GM06990 (cell line): Measurements from ENCODE around the gene SPDYE17.
"Not testable (repeated sequence)": the region's sequence is repeated elsewhere in the genome, so short reads cannot be mapped to it uniquely, and the experiment has no call there.

ENCODE experiments used
- DNase-seq: peaks from one replicate; pipeline ENCODE4 v3.0.0-alpha.2; 2011; ENCODE audit not compliant: insufficient read length; ENCODE audit errors: extremely low read depth
- H3K27me3 ChIP-seq: replicated peaks from 2 replicates; pipeline ENCODE4 v1.6.0; 2011; ENCODE audit warnings: low read length; ENCODE audit not compliant: control insufficient read depth, insufficient read depth
- H3K36me3 ChIP-seq: 2 replicates; pipeline ENCODE4 v1.5.1; 2011; ENCODE audit warnings: low read length; ENCODE audit not compliant: control insufficient read depth, insufficient read depth
- H3K4me3 ChIP-seq: replicated peaks from 2 replicates; pipeline ENCODE4 v1.5.1; 2011; ENCODE audit warnings: low read depth, mild to moderate bottlenecking, control low read depth, low read length

The SPDYE17 gene

DNA sequence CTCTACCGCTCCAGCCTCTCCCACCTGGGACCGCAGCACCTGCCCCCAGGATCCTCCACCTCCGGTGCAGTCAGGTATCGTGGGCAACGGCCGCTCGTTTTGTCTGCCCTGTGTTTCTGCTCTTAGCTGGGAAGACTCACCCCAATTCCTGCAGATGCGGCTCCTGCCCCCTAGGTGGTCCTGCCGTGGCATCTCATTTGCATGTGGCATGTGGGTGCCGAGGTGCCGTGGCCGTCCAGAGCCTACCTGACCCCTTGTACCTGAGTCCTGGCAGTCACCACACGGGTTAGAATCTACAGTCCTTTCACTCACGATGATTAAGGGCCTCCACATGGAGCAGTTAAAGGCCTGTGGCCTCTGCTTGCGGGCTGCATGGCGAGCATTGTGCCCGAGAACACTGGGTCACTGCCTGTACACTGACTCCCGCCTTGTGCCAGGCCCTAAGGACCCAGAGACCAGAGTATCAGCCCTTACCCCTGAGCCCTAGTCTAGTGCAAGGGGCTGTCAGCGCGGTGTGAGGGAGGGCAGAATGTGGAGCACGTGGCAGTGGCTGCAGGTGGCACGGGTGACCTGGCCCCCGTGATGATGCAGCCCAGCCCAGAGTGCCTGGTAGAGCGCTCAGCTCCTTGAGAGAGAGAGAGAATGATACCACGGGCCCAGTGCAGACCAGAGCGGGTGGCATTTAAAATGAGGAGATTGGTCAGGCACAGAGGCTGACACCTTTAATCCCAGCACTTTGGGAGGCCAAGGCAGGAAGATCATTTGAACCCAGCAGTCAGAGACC, 50.8 kb downstream of the SPDYE17 start:
- DNase-seq, H3K4me3 ChIP-seq, H3K36me3 ChIP-seq, H3K27me3 ChIP-seq: not testable (repeated sequence)

DNA sequence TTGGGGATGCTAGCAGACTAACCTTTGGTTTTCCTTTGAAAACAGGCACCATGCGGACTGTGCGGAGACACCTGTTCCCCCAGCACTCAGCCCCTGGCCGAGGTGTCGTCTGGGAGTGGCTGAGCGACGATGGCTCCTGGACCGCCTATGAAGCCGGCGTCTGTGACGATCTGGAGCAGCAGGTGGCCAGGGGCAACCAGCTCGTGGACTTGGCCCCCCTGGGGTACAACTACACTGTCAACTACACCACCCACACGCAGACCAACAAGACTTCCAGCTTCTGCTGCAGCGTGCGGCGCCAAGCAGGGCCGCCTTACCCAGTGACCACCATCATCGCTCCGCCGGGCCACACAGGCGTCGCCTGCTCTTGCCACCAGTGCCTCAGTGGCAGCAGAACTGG, 51.6 kb downstream of the SPDYE17 start:
- not testable (repeated sequence) for H3K4me3 ChIP-seq, DNase-seq, H3K27me3 ChIP-seq, H3K36me3 ChIP-seq

DNA sequence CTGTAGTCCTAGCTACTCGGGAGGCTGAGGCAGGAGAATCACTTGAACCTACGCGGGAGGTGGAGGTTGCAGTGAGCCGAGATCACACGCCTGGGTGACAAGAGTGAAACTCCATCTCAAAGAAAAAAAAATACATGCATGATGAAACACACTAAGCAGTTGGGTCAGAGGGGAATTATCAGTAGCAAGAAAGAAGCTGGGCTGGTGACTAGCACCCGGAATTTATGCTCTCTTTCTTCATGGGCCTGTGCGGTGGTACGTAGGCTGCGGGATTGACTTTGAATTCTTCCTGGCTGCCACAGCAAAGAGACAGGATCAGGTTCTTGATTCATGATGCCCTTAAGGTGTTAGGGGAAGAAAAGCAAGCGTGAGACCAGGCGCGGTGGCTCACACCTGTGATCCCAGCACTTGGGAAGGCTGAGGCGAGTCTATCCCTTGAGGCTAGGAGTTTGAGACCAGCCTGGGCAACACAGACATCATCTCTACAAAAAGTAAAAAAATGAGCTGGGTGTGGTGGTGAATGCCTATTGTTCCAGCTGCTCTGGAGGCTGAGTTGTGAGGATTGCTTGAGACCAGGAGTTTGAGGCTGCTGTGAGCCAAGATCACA, 54.3 kb downstream of the SPDYE17 start:
- DNase-seq, H3K27me3 ChIP-seq, H3K4me3 ChIP-seq, H3K36me3 ChIP-seq: not testable (repeated sequence)

DNA sequence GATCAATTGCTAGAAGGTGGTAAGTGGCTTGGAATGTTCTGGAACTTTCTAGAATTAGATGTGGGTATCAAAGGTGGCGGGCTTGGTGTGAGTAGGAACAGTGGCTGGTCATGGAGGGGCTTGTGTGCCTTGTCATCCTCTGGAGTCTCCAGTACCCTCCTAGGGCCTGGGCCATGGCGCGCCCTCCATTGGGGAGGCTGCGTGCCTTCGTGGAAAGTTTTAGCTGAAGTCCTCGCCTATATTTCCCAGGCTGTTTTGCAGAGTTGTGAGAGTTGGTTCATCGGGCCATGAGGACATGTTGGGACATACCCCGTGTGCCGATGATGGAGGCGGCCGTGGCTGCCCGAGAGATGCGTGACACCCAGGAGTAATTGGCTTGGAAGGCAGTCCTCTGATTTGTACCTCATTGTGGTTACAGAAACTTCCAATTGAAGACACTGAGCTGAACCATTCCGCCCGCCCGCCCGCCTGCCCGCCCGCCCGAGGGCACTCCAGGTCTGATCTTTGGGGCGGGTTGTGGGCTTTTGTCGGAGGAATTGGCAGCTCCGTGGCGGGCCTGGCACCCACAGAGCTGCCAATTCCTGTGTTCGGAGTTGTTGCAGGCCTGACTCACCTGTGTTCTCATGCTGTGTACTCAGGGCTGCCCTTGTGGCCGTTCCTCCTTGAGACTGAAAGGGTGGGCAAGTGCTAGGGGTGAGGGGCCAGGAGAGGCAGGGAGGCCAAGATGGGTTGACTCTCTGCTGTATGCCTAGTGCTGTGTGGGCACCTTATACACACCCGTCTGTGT, 57.2 kb downstream of the SPDYE17 start:
- not testable (repeated sequence) for DNase-seq, H3K27me3 ChIP-seq, H3K36me3 ChIP-seq, H3K4me3 ChIP-seq

DNA sequence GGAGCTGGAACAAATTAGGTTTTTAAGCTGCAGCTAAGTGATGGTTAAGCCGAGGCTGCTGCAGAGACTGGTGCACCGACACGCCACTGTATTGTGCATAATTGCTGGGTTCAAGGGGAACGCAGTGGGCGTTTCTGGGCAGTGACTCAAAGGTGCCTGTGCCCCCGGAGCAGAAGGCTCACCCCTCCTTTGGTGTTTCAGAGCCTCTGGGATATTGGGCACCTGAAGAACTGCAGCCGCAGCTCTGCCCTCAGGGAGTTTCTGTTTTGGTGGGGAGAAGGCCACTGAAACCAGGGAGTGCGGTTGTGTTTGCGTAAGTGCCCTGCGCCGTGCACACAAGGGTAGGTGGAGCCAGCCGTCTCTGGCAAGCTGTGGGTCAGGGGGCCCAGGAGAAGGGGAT, 57.8 kb downstream of the SPDYE17 start:
- H3K36me3 ChIP-seq, H3K4me3 ChIP-seq, H3K27me3 ChIP-seq, DNase-seq: not testable (repeated sequence)

DNA sequence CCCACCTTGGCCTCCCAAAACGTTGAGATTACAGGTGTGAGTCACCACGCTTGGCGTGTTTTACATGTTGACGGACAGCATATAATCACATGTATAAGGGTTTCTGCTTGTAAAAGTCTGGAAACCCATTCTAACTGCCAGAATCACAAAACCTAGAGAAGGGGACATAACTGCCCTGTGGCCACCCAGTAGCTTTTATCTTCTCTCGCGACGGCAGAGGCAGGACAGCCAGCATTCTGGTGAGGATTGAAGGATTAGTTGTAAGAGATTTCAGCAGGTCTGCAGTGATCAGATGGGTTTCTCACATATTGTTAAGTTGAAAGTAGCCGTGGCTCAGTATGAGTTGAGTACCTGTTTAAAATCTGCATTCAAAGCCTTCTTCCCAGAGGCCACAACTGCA, 59.8 kb downstream of the SPDYE17 start:
- not testable (repeated sequence) for H3K4me3 ChIP-seq, H3K27me3 ChIP-seq, DNase-seq, H3K36me3 ChIP-seq
